SK-N-SH treated with all-trans-retinoic acid at 6 μM for 48 hours (cell line): ENCODE results near the gene IP6K2.

Experiments
- ARNTL ChIP-seq: fragments of 450-650 bp; formaldehyde crosslinking; IDR thresholded peaks from 2 replicates; pipeline ENCODE4 v1.5.0; 2020; ENCODE audit warnings: low read depth, mild to moderate bottlenecking, moderate library complexity, borderline replicate concordance
- PATZ1 ChIP-seq: fragments of 250-450 bp; sonication (Bioruptor Pico); IDR thresholded peaks from 2 replicates; pipeline ENCODE4 v1.8.0; 2020; ENCODE audit warnings: mild to moderate bottlenecking, moderate library complexity, borderline replicate concordance
- POU6F1 ChIP-seq: fragments of 250-450 bp; sonication (Bioruptor Pico); IDR thresholded peaks from 2 replicates; pipeline ENCODE4 v1.8.0; 2021; ENCODE audit warnings: low read depth, mild to moderate bottlenecking, moderate library complexity, borderline replicate concordance
- RARB ChIP-seq: fragments of 250-450 bp; sonication (Bioruptor Pico); IDR thresholded peaks from 2 replicates; pipeline ENCODE4 v1.8.0; 2021; ENCODE audit warnings: mild to moderate bottlenecking, moderate library complexity
- ZFP3 ChIP-seq: fragments of 250-450 bp; sonication (Bioruptor Pico); IDR thresholded peaks from 2 replicates; pipeline ENCODE4 v1.5.0; 2020; ENCODE audit warnings: mild to moderate bottlenecking, moderate library complexity
- ZFP30 ChIP-seq: fragments of 450-650 bp; formaldehyde crosslinking; IDR thresholded peaks from 2 replicates; pipeline ENCODE4 v1.5.0; 2022; ENCODE audit warnings: mild to moderate bottlenecking, moderate library complexity
- ZNF565 ChIP-seq: fragments of 450-650 bp; formaldehyde crosslinking; conservative IDR thresholded peaks from 2 replicates; pipeline ENCODE4 v1.5.0; 2020; ENCODE audit warnings: low read depth, mild to moderate bottlenecking, moderate library complexity
- ZNF70 ChIP-seq: fragments of 450-650 bp; formaldehyde crosslinking; IDR thresholded peaks from 2 replicates; pipeline ENCODE4 v1.5.0; 2020; ENCODE audit warnings: mild to moderate bottlenecking, moderate library complexity
- ZNF8 ChIP-seq: fragments of 450-650 bp; formaldehyde crosslinking; IDR thresholded peaks from 2 replicates; pipeline ENCODE4 v1.5.0; 2020; ENCODE audit warnings: mild to moderate bottlenecking, moderate library complexity
- TF ChIP-seq, protein P1 (sequence below): fragments of 250-450 bp; sonication (Bioruptor Pico); IDR thresholded peaks from 2 replicates; pipeline ENCODE4 v1.5.1; 2020; ENCODE audit warnings: low read depth, mild to moderate bottlenecking, moderate library complexity
- TF ChIP-seq, protein P2 (sequence below): fragments of 250-450 bp; sonication (Bioruptor Pico); IDR thresholded peaks from 2 replicates; pipeline ENCODE4 v1.5.1; 2021; ENCODE audit warnings: mild to moderate bottlenecking, moderate library complexity

DNA sequence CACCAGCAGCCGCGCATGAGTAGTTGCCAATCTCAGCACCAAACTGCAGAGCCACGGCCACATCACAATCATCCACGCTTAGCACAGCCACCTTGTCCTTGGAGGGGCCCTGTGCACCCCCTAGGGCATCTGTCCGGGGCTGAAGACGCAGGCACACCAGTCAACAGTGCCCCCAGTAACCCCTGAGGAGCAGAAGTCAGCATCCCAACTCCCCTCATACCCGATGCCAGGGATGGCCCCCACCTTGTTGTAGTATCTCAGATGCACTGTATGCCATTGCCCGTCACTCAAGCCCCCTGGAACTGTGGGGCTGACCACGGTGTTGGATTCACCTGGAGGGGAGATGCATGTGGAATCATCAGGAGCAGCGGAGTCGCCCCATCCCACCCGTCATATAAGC, 62.0 kb downstream of the IP6K2 start:
- TF ChIP-seq ZNF8 (CRISPR knock-in tag) = no peak
- TF ChIP-seq, protein P1, sequence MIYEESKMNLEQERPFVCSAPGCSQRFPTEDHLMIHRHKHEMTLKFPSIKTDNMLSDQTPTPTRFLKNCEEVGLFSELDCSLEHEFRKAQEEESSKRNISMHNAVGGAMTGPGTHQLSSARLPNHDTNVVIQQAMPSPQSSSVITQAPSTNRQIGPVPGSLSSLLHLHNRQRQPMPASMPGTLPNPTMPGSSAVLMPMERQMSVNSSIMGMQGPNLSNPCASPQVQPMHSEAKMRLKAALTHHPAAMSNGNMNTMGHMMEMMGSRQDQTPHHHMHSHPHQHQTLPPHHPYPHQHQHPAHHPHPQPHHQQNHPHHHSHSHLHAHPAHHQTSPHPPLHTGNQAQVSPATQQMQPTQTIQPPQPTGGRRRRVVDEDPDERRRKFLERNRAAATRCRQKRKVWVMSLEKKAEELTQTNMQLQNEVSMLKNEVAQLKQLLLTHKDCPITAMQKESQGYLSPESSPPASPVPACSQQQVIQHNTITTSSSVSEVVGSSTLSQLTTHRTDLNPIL = no peak
- TF ChIP-seq, protein P2, sequence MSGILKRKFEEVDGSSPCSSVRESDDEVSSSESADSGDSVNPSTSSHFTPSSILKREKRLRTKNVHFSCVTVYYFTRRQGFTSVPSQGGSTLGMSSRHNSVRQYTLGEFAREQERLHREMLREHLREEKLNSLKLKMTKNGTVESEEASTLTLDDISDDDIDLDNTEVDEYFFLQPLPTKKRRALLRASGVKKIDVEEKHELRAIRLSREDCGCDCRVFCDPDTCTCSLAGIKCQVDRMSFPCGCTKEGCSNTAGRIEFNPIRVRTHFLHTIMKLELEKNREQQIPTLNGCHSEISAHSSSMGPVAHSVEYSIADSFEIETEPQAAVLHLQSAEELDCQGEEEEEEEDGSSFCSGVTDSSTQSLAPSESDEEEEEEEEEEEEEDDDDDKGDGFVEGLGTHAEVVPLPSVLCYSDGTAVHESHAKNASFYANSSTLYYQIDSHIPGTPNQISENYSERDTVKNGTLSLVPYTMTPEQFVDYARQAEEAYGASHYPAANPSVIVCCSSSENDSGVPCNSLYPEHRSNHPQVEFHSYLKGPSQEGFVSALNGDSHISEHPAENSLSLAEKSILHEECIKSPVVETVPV (CRISPR knock-in tag) = no peak
- no peak for TF ChIP-seq ARNTL (CRISPR knock-in tag)
- no peak for TF ChIP-seq ZNF70 (CRISPR knock-in tag)
- TF ChIP-seq ZFP3 (CRISPR knock-in tag) = no peak
- TF ChIP-seq ZFP30 (CRISPR knock-in tag) = no peak
- TF ChIP-seq PATZ1 (CRISPR knock-in tag) = no peak
- TF ChIP-seq POU6F1 (CRISPR knock-in tag) = no peak
- no peak for TF ChIP-seq RARB (CRISPR knock-in tag)
- no peak for TF ChIP-seq ZNF565 (CRISPR knock-in tag)
